GM12872 (cell line): ENCODE data around the gene RASSF4.

Experiments
- CTCF ChIP-seq: IDR thresholded peaks from 3 replicates; pipeline ENCODE4 v1.5.1; 2011; ENCODE audit warnings: low read depth, mild to moderate bottlenecking, low read length, moderate library complexity; ENCODE audit not compliant: insufficient read depth

RASSF4 gene

GRCh38 chr10:44929356-44930255, 30.0 kb upstream of the RASSF4 start:
- no peak for TF ChIP-seq CTCF

- no peak for TF ChIP-seq CTCF
Observed at GRCh38 chr10:44930904-44931620, 28.5 kb upstream of the RASSF4 start.

- TF ChIP-seq CTCF = no peak
Observed at GRCh38 chr10:44931621-44932516, 27.7 kb upstream of the RASSF4 start.

- peak; percentile 99 for TF ChIP-seq CTCF
Observed at GRCh38 chr10:44932517-44933450, 26.8 kb upstream of the RASSF4 start.

DNA sequence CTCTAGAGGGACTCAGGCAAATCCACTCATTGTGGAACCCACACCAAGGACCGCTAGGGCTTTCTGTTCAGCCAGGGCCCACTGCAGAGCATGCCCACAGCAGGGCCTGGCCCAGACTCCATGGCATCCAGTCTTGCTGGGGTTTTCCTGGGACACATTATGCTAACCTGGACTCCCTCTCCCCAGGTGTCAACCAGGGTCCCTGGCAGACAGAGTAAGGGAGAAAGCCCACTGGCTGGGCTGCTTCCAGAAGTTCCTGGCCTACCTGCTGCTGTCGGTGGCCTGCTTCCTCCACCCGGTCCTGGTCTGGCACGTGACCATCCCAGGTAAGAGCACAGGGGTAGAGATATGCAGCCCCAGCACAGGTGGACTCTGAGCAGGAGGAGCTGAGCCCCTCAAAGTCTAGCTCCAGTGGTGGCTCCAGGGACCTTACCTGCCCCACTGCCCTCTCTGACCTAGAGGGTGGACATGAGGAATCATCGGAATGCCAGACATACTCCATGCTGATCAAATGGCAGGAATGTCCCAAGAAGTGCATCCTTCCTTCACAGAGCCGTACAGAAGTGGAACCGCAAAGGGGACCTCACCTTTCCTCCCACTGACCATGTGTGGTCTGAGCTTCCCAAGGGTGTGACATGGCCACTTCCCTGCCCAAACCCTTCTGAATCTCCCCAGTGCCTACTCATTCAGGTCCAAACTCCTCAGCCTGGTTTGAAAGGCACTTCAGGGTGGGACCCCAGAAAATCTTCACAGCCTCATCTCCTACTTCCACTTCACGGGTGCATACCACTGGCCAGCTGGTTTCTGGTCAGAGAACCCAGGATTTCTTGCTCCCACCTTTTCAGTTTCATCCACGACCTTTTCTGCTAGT, 25.9 kb upstream of the RASSF4 start:
- TF ChIP-seq CTCF = no peak

GRCh38 chr10:44934416-44935200, 25.0 kb upstream of the RASSF4 start:
- no peak for TF ChIP-seq CTCF
